GM18526 (cell line): ENCODE measurements around the gene ASIP.

Experiments
- POLR2A ChIP-seq: IDR thresholded peaks from 3 replicates; pipeline ENCODE4 v1.6.1; 2011; ENCODE audit not compliant: insufficient read length; ENCODE audit errors: extremely low read depth

The ASIP gene

DNA sequence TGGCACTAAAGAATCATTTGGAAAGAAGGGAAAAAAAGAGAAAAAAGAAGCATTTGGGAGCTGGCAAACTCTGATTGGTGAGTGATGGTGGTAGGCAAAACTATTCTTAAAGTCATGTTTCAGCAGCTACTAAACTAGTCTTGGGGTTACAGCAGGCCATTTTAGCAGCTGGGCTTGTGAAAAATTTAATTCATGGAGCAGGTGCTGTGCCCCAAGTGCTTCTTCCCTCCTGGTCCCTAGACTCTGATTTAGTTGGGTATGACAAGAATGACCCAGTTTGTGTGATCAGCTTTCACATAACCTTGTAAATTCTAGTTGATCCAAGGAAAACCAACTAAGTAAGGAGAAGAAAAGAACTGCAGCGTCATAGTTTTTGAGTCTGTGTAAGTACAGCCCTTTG, 1.1 kb upstream of the ASIP start:
- no peak for TF ChIP-seq POLR2A

DNA sequence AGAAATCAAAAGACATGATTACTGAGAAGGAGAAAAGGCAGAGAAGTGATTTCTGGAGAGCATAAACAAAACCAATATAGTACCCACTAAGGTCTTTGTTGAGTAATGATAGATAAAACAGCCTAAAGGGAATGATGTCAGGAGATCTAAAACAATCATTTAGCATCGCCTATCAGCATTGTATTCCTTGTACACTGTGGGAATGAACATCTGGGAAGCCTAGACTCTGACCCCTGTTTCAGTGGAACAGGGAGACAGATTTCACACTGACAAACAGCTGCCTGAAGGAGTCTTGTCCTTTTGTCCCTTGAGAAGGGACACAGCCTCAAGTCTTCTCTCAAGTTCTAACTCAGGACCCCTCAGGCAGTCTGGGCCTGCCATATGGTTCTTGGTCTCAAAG, 1.7 kb downstream of the ASIP start:
- no peak for TF ChIP-seq POLR2A

- TF ChIP-seq POLR2A: no peak
Measured at GRCh38 chr20:34243377-34243776, 2.2 kb downstream of the ASIP start.

GRCh38 chr20:34246126-34246626, 5.0 kb downstream of the ASIP start:
- no peak for TF ChIP-seq POLR2A

DNA sequence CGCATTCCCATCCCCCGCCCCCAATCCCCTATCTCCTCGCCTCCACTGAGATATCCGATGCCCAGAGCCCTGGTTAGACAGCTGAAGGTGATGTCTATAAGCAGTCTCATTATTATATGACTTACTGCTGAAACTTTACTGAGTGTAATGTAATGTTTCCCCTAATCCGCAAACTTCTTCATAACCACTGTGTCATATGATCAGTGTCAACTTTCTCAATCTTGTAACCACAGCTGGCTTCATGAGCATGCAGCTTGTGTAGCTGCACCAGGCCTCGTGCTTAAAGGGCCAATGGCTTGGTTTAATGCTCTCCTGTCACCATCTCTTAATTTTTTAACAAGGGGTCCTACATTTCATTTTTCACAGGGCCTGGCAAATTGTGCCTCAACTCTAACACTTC, 8.1 kb downstream of the ASIP start:
- no peak for TF ChIP-seq POLR2A

GRCh38 chr20:34250005-34250404, 8.8 kb downstream of the ASIP start:
- TF ChIP-seq POLR2A: no peak

DNA sequence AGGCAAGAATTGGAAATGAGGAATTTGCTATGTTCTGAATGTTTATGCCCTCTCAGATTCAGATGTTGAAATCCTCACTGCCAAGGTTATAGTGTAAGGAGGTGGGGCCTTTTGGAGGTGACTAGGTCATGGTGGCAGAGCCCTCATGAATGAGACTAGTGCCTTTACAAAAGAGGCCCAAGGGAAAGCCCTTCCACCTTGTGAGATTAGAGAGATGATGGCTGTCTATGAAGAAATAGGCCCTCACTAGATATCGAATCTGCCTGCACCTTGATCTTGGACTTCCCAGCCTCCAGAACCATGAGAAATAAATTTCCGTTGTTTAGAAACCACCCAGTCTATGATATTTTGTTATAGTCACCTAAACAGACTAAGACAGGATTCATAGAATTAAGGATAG, 10.4 kb downstream of the ASIP start:
- TF ChIP-seq POLR2A: no peak

GRCh38 chr20:34254979-34255378, 13.8 kb downstream of the ASIP start:
- TF ChIP-seq POLR2A: no peak

- no peak for TF ChIP-seq POLR2A
Measured at GRCh38 chr20:34256629-34257124, 15.5 kb downstream of the ASIP start.

- TF ChIP-seq POLR2A: no peak
Measured at GRCh38 chr20:34260208-34260942, 19.2 kb downstream of the ASIP start.

GRCh38 chr20:34262488-34263288, 21.5 kb downstream of the ASIP start:
- no peak for TF ChIP-seq POLR2A

GRCh38 chr20:34264141-34264540, 22.9 kb downstream of the ASIP start:
- TF ChIP-seq POLR2A: no peak

DNA sequence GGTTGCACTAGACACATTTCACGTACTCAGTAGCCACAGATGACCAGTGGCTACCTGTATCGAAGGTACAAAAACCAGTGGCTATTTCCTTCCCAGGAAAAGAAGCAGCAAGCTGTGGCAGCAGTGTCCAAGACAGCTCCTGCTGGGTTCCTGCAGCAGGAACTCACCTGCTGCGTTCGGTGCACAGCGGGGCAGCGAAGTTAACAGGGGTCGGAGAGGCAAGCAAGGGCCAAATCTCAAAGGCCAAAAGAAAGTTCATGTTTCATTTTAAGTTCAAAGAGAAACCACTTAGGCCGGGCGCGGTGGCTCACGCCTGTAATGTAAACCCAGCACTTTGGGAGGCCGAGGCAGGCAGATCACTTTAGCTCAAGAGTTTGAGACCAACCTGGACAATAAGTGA, 26.9 kb downstream of the ASIP start:
- no peak for TF ChIP-seq POLR2A

DNA sequence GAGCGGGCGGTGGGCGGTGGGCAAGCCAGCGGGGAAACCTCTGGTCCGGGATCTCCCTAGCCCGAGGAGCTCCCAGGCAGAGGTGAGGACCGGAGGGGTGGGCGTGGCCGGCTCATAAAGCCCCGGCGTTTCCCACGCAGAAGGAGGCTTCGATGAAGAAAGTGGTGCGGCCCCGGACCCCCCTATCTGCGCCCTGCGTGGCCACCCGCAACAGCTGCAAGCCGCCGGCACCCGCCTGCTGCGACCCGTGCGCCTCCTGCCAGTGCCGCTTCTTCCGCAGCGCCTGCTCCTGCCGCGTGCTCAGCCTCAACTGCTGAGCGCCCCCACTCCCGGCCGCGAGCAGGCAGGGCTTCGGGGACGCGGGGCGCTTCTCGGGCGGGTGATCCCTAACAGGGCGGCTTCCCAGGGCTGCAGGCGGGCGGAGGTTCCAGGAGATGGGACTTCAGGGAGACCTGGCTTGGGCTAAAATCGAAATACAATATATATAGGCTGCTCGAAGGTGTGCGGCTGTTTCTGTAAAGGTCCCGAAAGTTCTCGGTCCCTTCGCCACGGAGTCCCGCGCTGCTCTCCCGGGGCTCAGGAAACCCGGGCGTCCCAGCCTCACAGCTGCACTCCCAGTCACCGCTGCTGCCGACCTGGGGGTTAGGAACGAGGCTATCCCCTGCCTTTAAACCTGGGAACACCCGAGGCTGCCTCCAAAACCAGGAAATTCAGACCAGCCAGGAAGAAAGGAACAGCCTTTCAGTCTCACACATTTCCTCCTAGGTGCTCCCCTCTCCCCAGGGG, 27.8 kb downstream of the ASIP start:
- no peak for TF ChIP-seq POLR2A

- no peak for TF ChIP-seq POLR2A
Measured at GRCh38 chr20:34269996-34270627, 28.9 kb downstream of the ASIP start.
